ENCODE measurements around the gene FBH1. TPM values are rescaled to one million over a fixed set of nuclear protein-coding genes. Genes with fewer than 3 reads are reported as not detected.

Gene FBH1
- total RNA-seq, 1 donor from 2014 or later = 37.7 TPM

- Histone ChIP-seq H3K27me3 (no peaks in the 10 kb centered on the region), H3F3A (ENCODE audit: low read depth) (no peaks in the 10 kb centered on the region), H3K36me3 (no peaks in the 10 kb centered on the region), H3K4me1 (peaks cover 4% of the 10 kb centered on the region), H3K79me2 (ENCODE audit: low read depth) (no peaks in the 10 kb centered on the region), H2AFZ (replicated peaks) (no peak overlapping the region), H3K27ac (no peak overlapping the region), H3K9me3 (ENCODE audit: low read depth) (no peaks in the 10 kb centered on the region), H3K4me3 (no peak overlapping the region), H3K9ac (no peak overlapping the region), H3K4me2 (no peak overlapping the region), H4K20me1 (ENCODE audit: low read depth) (no peaks in the 10 kb centered on the region)
- peaks cover 6% of the 10 kb centered on the region for H3K27me3 Mint-ChIP-seq (ENCODE audit: insufficient read depth, low read depth)
- peaks cover 16% of the 10 kb centered on the region for H3K4me1 Mint-ChIP-seq
- TF ChIP-seq EZH2 (IDR thresholded peaks at IDR 0.05) (no peak), CTCF (IDR thresholded peaks at IDR 0.05) (no peak), EZH2phosphoT487 (IDR thresholded peaks at IDR 0.05) (no peak)
- DNase-seq (ENCODE audit: low spot score) = no peak
- no peaks in the 10 kb centered on the region for H3K36me3 Mint-ChIP-seq
- H3K27ac Mint-ChIP-seq = no peak overlapping the region
- no peaks in the 10 kb centered on the region for H3K9me3 Mint-ChIP-seq
- H3K4me3 Mint-ChIP-seq = no peak overlapping the region
Observed at GRCh38 chr10:5947471-5948207, 57.6 kb downstream of the FBH1 start.

- H3K36me3 ChIP-seq = no peaks in the 10 kb centered on the region
- H3K36me3 Mint-ChIP-seq = no peaks in the 10 kb centered on the region
- peaks cover 17% of the 10 kb centered on the region for H3K4me1 Mint-ChIP-seq
- H3K4me1 ChIP-seq = peaks cover 4% of the 10 kb centered on the region
- no peaks in the 10 kb centered on the region for H4K20me1 ChIP-seq (ENCODE audit: low read depth)
- DNase-seq (ENCODE audit: low spot score) = no peak
- H3K79me2 ChIP-seq (ENCODE audit: low read depth) = no peaks in the 10 kb centered on the region
- no peak overlapping the region for H3K4me3 Mint-ChIP-seq
- TF ChIP-seq EZH2phosphoT487 (IDR thresholded peaks at IDR 0.05) (no peak), CTCF (IDR thresholded peaks at IDR 0.05) (no peak), EZH2 (IDR thresholded peaks at IDR 0.05) (no peak)
- no peak overlapping the region for H3K27ac Mint-ChIP-seq
- H3K4me2 ChIP-seq = no peak overlapping the region
- no peak overlapping the region for H3K27ac ChIP-seq
- H3K9ac ChIP-seq = no peak overlapping the region
- no peaks in the 10 kb centered on the region for H3K9me3 ChIP-seq (ENCODE audit: low read depth)
- no peak overlapping the region for H2AFZ ChIP-seq (replicated peaks)
- H3K9me3 Mint-ChIP-seq = no peaks in the 10 kb centered on the region
- no peak overlapping the region for H3K4me3 ChIP-seq
- H3F3A ChIP-seq (ENCODE audit: low read depth) = no peaks in the 10 kb centered on the region
- H3K27me3 Mint-ChIP-seq (ENCODE audit: insufficient read depth, low read depth) = peaks cover 6% of the 10 kb centered on the region
- no peaks in the 10 kb centered on the region for H3K27me3 ChIP-seq
Observed at GRCh38 chr10:5948208-5948585, 58.2 kb downstream of the FBH1 start.

- H3K36me3 ChIP-seq = no peaks in the 10 kb centered on the region
- peak overlapping the region; percentile 27 for H3K4me2 ChIP-seq
- no peaks in the 10 kb centered on the region for H3K36me3 Mint-ChIP-seq
- H2AFZ ChIP-seq (replicated peaks) = peak overlapping the region; percentile 80
- H3K9me3 ChIP-seq (ENCODE audit: low read depth) = no peaks in the 10 kb centered on the region
- H3K4me3 Mint-ChIP-seq = no peak overlapping the region
- H3K4me1 ChIP-seq = peaks cover 4% of the 10 kb centered on the region
- H3K27me3 Mint-ChIP-seq (ENCODE audit: insufficient read depth, low read depth) = peaks cover 6% of the 10 kb centered on the region
- no peaks in the 10 kb centered on the region for H4K20me1 ChIP-seq (ENCODE audit: low read depth)
- H3K9ac ChIP-seq = no peak overlapping the region
- H3K27ac ChIP-seq = no peak overlapping the region
- peaks cover 13% of the 10 kb centered on the region for H3K4me1 Mint-ChIP-seq
- peak; percentile 71 for DNase-seq (ENCODE audit: low spot score)
- H3K27ac Mint-ChIP-seq = peak overlapping the region; percentile 65
- no peaks in the 10 kb centered on the region for H3K27me3 ChIP-seq
- TF ChIP-seq CTCF (IDR thresholded peaks at IDR 0.05) (peak; percentile 65), EZH2 (IDR thresholded peaks at IDR 0.05) (no peak)
- no peaks in the 10 kb centered on the region for H3K79me2 ChIP-seq (ENCODE audit: low read depth)
- no peak overlapping the region for H3K4me3 ChIP-seq
- H3F3A ChIP-seq (ENCODE audit: low read depth) = no peaks in the 10 kb centered on the region
- no peaks in the 10 kb centered on the region for H3K9me3 Mint-ChIP-seq
Observed at GRCh38 chr10:5949009-5949759, 59.1 kb downstream of the FBH1 start.

Measured in neural progenitor cell (in vitro differentiated cells).